Measurements from ENCODE around the gene AGBL4.

The AGBL4 gene

DNA sequence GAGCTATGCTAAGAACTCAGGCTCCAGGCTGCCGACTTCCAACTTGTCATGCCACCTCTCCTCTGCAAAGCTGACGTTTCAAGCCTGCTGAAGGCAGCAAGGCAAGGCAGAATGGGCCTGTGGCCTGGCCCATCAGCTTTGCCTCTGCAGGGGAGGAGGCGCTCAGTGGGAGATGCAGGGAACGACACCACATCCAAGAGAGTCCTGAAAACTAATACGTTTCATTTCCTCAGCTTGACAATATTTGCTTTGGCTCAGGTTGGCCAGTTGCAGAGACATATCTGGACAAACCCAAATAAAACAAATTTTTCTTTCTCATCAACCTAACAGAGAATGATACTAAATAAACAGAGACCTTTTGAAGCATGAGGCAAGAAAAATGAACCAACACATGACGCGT lies 1282.4 kb downstream of the AGBL4 start:
- no peak overlapping the region for H3K4me3 ChIP-seq (ENCODE audit: low read length)
- DNase-seq (ENCODE audit: low read depth): no peak
- TF ChIP-seq, protein P1, sequence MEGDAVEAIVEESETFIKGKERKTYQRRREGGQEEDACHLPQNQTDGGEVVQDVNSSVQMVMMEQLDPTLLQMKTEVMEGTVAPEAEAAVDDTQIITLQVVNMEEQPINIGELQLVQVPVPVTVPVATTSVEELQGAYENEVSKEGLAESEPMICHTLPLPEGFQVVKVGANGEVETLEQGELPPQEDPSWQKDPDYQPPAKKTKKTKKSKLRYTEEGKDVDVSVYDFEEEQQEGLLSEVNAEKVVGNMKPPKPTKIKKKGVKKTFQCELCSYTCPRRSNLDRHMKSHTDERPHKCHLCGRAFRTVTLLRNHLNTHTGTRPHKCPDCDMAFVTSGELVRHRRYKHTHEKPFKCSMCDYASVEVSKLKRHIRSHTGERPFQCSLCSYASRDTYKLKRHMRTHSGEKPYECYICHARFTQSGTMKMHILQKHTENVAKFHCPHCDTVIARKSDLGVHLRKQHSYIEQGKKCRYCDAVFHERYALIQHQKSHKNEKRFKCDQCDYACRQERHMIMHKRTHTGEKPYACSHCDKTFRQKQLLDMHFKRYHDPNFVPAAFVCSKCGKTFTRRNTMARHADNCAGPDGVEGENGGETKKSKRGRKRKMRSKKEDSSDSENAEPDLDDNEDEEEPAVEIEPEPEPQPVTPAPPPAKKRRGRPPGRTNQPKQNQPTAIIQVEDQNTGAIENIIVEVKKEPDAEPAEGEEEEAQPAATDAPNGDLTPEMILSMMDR (conservative IDR thresholded peaks at IDR 0.05; ENCODE audit: low read length): no peak

DNA sequence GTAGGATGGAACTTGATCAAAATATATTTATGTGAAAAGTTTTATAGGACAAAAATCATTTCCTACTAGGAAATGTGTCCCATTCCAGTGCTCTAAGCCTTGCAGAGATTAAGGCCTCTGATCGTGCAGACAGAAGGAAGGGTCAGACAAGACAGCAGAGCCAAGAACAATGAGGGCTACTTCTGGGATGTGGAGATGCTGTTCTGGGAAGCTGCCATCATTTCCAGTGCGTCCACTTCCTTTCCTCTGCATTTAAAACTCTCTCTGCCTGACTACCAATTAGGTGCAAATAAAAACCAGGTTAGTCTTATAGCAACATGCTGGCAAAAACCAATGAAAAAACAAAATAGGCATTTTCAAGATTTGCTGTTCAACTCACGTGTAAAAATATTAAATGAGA lies 1283.1 kb downstream of the AGBL4 start:
- TF ChIP-seq, protein P1 (conservative IDR thresholded peaks at IDR 0.05; ENCODE audit: low read length): no peak

DNA sequence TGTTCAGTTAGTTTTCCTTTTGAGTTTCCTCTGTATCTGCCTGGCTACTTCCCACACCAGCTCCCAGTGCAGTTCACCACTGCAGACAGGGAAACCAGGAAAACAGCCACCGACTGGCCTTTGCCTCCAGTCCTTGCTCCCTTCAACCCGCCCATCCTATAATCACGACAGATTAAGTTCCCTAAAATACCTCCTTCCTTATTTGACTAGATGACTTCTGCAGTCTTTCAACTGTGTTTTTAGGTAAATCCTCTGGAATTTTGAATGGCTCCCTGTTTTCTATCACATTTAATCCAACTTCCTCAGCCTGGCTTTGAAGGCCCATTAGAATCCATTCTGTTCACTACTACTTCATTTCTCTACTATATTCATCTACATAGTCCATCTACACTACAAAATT lies 1284.7 kb downstream of the AGBL4 start:
- H3K4me3 ChIP-seq (ENCODE audit: low read length): no peak overlapping the region
- TF ChIP-seq, protein P1 (conservative IDR thresholded peaks at IDR 0.05; ENCODE audit: low read length): no peak
- DNase-seq (ENCODE audit: low read depth): no peak

More for the DNA sequence above, 1283.1 kb downstream of the AGBL4 start:
- no peak for DNase-seq (ENCODE audit: low read depth)
- H3K4me3 ChIP-seq (ENCODE audit: low read length): no peak overlapping the region

DNA sequence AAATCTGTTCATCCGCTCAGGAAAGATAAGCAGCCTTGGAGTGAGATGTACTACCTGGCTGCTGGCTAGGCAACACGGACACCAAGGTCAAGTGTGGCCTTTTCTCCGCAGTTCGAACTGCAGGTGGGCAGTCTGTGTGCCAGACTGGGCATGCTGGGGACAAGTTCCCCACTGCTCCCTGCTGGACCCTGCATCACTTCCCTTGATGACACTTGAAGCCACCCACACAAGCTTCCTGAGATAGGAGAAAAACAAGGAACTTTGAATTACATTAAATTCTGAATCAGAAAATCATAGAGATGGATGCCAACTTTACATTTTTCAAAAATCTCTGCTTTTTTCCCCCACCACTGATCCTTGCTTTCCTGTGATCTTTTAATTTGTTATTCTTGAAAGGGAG lies 1285.4 kb downstream of the AGBL4 start:
- TF ChIP-seq, protein P1 (conservative IDR thresholded peaks at IDR 0.05; ENCODE audit: low read length): no peak
- H3K4me3 ChIP-seq (ENCODE audit: low read length): no peak overlapping the region

DNA sequence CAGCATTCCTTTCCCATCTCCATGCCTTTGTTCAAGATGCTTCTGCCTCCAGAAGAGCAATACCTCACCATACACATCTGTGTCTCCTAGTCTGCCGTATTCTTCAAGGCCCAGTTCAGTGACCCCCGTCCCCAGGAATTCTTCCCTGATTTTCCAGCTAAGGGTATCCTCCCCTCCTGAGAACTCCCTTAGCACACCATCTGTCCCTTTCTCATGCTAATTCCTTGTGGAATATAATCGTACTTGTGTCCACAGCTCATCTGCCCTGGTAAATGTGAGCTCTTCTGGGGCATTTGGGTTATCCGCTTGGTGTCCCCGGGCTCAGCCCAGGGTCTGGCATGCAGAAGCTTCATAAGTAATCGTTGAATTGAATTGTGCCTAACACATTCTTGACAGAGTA lies 1288.0 kb downstream of the AGBL4 start:
- TF ChIP-seq, protein P1 (conservative IDR thresholded peaks at IDR 0.05; ENCODE audit: low read length): no peak
- no peak overlapping the region for H3K4me3 ChIP-seq (ENCODE audit: low read length)
- no peak for DNase-seq (ENCODE audit: low read depth)

More for the DNA sequence above, 1285.4 kb downstream of the AGBL4 start:
- DNase-seq (ENCODE audit: low read depth): no peak

DNA sequence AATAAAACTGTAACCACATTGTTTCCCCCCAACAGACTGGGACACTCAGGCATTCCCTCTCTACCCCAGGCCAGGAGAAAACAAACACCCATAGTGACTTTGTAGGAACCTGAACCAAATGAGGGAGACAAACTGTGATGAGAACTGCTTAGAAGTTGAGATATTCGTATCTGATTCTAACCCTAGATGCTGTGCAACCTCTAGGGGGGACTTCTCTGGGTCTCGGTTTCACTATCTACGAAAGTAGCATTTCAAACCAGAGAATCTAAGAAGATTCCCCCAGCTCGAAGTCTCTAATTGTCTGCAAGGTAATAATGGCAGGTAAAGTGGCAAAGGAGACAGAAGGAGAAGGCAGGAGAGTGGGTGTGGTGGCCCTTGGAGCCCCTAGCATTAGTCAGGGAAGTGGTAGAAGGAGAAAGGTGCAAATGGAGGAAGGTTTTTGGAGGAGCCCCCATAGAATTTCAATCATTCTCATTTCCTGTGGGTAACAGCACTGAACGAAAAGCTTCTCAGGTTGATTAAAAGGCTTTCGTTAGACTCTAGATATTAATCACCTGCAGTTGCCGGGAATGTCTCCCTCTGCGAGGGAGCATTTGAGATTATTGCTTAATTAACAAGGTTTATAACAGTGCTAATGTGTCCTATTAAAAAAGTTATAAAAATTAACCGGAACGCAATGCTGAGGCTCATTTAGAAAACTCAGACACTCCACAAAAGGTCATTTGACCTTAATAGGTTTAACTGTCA lies 1293.4 kb downstream of the AGBL4 start:
- no peak overlapping the region for H3K4me3 ChIP-seq (ENCODE audit: low read length)
- TF ChIP-seq, protein P1 (conservative IDR thresholded peaks at IDR 0.05; ENCODE audit: low read length): no peak
- DNase-seq (ENCODE audit: low read depth): no peak

DNA sequence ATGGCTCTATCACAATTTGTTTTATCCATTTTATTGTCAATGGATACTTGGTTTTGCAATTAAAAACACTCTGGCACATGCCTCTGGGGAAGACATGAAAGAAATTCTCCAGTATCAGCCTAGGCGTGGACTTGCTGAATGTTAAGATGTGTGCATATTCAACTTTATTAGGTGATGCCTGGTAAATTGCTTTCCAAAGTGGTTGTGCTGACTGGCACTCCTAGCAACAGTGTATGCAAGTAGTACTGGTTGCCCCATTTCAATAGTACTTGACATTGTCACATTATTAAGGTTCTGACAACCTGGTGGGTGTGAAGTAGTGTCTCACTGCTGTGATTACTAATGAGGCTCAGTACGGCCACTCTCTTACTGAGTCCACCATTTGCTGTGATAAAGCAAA lies 1295.2 kb downstream of the AGBL4 start:
- TF ChIP-seq, protein P1 (conservative IDR thresholded peaks at IDR 0.05; ENCODE audit: low read length): no peak
- DNase-seq (ENCODE audit: low read depth): no peak
- no peak overlapping the region for H3K4me3 ChIP-seq (ENCODE audit: low read length)
